AG09309 (cell line): ENCODE measurements around the gene ELP4.

Experiments
- DNase-seq: peaks from one replicate; pipeline ENCODE4 v3.0.0-alpha.2; 2010; ENCODE audit warnings: low read depth
- H3K4me3 ChIP-seq: 2 replicates; pipeline ENCODE4 v1.5.1; 2011; ENCODE audit warnings: mild to moderate bottlenecking, low read depth, low read length, moderate library complexity; ENCODE audit not compliant: control insufficient read depth
- TF ChIP-seq, protein P1 (sequence below): IDR thresholded peaks from 2 replicates; pipeline ENCODE4 v1.5.1; 2011; ENCODE audit warnings: mild to moderate bottlenecking, low read depth, low read length, inconsistent platforms; ENCODE audit not compliant: insufficient read depth, control insufficient read depth; ENCODE audit errors: missing control alignments

Gene ELP4

DNA sequence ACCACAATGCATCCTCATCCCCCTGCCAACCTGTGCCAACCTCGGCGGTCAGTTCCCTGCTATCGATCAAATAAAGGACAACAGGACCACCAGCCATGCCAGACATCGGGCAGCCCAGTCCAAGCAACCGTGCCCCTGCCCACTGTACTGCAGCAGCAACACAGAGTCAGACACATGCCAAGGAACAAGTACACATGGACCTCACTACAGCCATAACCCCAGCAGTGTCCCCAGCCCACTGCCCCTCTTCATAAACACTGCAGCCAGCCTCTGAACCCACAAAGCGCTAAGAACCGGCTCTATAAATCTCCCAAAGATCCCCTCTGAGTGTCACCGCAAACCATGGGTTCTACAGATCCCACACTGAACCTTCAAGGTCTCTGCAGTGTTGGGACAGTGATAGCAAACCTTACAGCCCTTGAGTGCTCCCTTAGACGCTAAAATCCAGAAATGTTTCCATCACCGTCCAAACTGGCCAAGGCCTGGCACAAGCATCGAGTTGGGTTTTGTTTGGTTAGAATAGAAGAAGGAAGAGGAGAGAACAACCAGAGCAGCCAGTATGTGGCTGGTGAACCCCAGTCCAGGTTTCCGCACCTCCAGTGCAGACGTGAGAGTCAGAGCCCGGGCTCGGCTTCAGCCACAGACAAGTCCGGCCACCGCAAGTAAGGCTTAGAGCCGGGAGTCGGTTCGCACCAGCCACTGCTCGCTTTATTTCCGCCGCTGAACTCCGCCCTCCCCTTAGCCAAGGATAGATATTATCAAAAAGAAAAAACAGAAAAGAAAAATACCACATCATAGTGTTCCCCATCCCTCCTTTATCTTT, 293.6 kb downstream of the ELP4 start:
- TF ChIP-seq, protein P1, sequence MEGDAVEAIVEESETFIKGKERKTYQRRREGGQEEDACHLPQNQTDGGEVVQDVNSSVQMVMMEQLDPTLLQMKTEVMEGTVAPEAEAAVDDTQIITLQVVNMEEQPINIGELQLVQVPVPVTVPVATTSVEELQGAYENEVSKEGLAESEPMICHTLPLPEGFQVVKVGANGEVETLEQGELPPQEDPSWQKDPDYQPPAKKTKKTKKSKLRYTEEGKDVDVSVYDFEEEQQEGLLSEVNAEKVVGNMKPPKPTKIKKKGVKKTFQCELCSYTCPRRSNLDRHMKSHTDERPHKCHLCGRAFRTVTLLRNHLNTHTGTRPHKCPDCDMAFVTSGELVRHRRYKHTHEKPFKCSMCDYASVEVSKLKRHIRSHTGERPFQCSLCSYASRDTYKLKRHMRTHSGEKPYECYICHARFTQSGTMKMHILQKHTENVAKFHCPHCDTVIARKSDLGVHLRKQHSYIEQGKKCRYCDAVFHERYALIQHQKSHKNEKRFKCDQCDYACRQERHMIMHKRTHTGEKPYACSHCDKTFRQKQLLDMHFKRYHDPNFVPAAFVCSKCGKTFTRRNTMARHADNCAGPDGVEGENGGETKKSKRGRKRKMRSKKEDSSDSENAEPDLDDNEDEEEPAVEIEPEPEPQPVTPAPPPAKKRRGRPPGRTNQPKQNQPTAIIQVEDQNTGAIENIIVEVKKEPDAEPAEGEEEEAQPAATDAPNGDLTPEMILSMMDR: no peak
- no peak overlapping the region for H3K4me3 ChIP-seq
- DNase-seq: no peak

DNA sequence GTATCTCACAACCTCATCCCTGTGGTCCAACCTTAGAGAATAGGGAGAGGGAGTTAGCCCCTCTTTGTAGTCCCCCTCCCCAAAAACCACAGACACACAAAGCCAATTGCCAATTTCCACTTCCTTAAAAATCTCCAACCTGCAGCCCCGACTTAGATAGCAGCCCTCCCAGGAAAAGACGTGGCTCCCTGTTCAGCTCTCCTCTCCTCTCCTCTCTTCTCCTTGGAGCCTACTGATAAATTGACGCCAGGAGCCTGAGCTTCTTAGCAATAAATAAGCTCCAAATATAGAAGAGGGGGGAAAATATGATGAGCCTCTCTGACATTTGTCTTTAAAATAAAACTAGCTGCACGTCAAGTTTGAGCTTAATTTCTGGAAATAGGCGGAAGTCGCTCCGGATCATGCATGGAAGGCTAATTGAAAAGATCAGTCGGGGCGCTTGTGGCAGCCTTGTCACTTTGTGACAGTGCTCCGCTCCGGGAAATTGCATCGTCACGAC, 294.3 kb downstream of the ELP4 start:
- TF ChIP-seq, protein P1: no peak
- DNase-seq: no peak
- H3K4me3 ChIP-seq: no peak overlapping the region

DNA sequence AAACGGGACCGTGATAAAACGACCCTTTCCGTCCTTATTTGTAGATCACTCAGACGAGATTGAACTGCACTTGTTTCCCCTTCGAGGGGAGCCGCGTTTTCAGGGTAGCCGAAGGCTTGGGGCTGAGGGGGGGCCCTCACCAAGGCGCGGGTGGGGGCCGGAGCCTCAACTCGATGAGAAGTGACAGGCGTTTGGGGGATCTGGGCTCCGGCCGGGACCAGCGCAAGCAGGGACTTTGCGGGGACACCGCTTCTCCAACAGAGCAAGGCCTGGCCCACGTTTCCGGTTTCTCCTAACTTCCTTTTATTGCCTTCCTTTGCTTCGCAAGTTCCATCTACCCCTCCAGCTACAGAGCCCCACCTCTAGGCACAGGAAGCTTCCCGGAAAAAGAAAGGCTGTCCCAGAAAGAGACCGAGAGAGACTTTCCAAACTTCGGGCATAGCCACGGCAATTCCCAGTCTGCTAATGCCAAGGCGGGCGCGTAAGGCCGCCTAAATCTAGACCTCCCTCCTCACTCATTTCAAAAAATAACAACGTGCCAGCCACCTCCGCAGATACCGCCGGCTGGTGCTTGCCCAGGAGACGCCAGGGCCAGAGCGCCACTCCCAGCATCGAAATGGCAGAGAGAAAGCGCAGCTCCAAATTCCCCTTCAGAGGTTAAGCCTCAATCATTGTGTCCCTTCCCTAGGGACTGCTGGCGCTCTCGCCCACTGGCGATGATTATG, 294.9 kb downstream of the ELP4 start:
- no peak overlapping the region for H3K4me3 ChIP-seq
- TF ChIP-seq, protein P1: no peak
- DNase-seq: no peak

DNA sequence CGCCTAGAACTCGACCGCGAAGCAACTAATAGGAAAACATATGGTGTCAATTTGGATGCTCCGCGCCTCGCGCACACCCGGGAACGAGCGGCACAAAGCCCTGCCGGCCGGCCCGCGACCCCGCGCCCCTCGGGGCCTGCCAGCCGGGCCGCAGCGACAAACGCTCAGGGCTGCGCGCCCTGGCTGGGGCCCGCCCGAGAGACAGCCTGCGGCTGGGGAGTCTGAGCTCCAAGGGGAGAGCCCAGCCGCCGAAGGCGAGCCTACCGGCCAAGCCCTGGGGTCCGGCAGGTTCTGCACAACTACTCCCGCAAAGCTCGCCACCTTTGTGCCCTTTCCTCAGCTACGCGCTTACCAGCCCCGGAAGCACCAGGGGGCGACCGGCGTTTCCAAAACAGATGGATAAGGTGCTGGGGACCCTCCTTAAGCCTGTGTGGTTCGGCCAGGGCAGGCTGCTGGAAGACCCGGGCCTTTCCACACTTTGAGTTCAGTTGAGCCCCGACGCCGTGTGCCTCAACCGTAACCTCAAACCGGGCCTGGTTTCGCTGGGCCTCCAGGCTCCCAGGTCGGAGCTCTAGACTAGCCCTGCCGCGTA, 295.6 kb downstream of the ELP4 start:
- TF ChIP-seq, protein P1: no peak
- DNase-seq: no peak
- no peak overlapping the region for H3K4me3 ChIP-seq

DNA sequence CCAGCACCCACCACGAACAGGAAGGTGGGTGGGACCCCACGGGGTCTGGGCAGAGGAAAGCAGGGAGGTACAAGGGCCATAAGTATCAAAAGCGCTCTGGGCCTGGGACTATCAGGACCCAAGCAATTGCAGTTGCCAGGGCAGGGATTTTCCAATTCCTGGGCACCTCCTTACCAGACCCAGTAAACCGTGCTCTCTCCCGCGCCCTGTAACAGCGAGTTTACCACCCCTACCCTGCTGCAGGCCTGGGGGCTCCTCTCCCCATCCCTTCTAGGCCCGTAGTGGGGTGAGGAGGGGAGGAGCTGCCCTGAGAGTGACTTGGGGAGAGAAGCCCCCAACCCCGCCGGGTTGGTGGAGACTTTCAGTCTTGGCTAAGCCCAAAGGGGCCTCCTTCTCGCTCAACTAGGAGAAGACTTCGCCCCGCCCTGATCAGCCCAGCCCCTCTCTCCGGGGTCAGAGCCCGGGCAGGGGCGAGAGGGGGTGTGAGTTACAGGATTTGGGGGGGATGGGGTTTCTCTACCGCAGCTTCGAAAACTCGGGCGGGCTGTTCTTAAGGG, 296.1 kb downstream of the ELP4 start:
- TF ChIP-seq, protein P1: no peak
- H3K4me3 ChIP-seq: no peak overlapping the region
- DNase-seq: no peak

DNA sequence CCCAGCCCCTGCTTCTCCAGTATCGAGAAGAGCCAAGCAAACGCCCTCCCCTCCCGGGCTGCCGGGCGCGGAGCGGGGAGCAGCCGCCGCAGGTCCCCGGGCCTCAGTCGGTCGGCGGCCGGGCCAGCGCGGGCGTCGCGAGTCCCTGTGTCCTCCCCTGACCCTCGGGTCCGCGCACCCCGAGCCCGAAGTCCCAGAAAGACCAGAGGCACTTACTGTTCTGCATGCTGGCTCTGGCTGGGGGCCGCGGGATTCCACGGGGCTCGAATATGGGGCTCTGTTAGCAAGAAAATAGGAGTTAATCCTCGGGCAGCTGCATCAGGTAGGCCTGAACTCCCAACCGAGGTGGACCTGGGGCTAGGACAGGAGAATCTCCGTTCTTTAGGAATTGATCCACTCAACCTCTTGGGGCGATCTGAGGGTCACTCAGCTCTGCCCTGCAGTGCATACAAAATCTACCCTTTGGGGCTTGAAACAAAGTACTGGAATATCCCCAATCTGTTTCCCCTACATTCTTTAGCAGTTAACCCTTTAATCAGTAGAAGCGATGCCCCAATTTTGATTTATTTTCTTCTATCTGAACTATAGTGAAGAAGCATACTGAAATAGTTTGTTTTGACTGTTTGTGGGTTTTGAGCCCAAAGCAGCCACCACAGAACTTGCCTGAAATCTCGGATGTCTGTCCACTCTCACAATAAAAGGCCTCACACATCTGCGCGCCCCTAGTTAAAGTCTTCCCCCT, 296.8 kb downstream of the ELP4 start:
- TF ChIP-seq, protein P1: no peak
- no peak overlapping the region for H3K4me3 ChIP-seq
- DNase-seq: no peak
